Embryonic facial prominence (tissue), 1 donor: ENCODE results near the gene LBH.

ENCODE experiments used
- DNase-seq: peaks from one replicate; pipeline ENCODE4 v3.0.0-alpha.2; 2016; ENCODE audit errors: extremely low spot score

LBH gene

DNA sequence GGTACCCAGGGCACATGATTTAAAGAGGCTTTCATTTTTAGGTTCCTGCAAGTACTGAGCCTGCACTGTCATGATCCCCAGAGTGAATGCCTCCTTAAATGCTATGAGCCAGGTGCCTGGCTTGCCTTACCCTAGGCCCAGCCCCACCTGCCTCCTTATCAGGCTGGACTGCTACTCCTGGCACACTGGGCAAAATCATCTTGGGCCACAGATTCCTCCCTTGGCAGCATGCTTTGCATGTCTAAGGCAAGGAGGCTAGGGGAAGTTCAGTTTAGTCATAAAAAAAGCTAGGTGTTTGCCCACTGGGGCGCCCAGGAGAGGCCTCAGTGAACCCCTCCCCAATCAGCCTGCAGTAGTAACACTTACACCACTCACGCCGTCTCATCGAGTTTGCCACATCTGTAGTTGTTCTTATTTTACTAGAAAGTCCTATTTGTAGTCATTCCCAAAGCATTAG lies 45.1 kb downstream of the LBH start:
- DNase-seq, result no peak

DNA sequence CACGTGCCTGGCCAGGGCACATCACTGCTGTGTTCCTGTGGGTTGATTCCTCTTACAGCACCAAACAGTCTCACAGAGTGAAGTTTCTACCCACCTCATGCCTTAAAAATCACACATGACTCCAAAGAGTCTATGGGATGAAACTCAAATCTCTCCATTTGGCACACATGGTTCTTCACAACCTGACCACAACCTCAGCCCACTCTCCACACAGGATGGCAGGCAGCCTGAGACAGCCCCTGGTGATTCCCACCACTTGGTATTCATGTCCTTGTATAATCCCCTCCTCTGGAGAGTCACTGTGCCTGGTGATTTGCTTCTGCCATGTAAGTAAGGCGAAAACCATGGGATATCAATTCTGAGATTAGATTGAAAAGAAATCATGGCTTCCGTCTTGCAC lies 46.2 kb downstream of the LBH start:
- no peak for DNase-seq

GRCh38 chr2:30278419-30278818 lies 47.1 kb downstream of the LBH start:
- no peak for DNase-seq

DNA sequence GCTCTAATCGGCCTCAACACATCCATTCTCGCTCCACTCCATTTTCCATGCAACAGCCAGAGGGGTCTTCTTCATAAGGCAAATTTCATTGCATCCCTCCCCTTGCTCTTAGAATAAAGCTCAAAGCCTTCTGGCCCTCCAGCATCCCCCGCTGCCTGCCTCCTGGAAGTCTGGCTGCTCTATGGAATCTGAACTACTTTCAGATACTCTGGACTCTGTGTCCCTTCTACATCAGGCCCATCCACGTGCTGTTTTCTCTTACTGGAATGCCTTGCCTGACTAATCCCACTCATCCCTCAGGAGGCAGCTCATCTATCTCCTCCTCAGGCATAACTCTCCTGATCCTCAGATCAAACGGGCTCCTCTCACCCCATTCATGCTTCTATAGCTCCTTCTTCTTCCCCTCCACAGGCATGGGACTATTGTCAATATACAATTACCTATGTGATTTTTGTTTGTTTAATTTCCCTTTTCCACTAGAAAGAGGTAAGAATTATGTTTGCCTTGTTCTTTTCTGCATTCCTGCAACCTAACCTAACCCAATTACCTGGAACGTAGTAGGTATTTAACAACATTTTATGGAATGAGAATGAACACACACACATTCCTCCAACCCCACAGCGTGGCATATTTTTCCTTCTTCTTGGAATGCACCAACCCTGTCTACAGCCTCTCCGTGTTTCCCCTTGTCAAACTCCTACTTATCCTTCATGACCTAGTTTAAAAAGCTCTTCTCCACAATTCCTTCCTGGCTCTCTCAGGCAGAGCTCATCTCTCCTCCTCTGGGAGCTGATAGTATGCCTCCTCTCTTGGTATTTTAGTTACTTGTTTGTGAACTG lies 49.5 kb downstream of the LBH start:
- DNase-seq, result no peak

DNA sequence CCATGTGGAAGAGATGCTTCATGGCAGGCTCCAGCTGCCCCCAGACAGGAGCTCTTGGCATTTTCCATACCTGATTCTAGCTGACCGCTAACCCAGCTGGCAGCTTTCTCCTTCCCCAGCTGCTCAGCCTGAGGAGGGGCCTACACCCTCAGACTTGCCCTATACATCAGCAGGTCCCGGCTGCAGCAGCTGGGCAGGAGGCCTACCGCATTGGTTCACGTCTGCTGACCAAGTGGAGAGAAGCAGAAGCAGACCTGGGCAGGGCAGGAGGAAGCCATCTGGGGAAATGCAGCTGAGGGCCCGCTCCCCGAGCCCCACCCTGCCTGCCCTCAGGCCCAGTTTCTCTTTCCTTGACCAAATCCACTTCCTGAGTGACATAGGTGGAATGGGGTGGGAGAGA lies 50.7 kb downstream of the LBH start:
- DNase-seq, result no peak

- no peak for DNase-seq
Measured at GRCh38 chr2:30282721-30283120, 51.4 kb downstream of the LBH start.

- DNase-seq, result no peak
Measured at GRCh38 chr2:30283931-30284565, 52.7 kb downstream of the LBH start.

DNA sequence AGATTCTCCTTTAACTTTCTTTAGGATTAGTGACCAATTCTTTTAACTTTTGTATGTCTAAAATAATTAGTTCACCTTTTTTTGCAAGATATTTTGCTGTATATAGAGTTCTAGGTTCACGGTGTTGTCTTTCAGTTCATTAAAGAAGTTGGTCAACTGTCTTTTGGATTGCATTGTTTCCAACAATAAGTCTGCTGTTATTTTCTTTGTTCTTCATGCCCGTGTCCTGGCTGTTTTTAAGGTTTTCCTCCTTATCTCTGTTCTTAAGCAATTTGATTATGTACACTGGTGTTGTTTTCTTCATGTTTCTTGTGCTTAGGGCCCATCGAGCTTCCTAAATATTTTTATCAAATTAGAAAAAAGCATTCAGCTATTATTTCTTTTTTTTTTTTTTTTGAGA lies 54.4 kb downstream of the LBH start:
- no peak for DNase-seq

DNA sequence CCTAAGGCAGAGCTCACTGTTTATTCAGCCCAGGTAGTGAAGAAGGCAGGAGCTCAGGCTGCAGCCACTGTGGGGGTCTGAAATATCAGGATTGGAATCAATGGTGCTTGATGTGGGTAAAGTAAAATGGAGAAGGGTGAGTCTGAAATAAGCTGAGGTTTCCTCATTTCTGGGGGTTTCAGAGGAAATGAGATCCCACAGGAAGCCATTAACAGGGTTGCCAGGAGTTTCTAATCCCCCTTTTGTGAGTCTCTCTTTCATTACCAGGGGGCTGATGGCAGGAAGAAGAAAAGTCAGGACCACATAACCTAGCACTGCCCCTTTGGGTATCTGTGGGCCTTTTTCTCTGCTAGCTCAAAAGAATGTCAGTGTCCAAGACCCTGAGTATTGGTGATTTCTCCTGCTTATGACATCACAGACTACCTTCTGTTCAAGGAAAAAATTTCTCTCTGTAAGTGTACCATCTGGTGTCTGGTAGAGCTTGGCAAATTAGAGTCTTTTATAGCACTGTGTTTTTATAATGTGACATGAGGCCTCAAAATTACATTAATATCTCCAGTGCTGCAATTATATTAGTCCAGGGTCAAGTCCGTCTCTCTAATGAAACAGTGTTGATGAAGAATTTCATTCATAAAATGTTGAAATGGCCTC lies 56.0 kb downstream of the LBH start:
- DNase-seq, result no peak

GRCh38 chr2:30287857-30288513 lies 56.7 kb downstream of the LBH start:
- no peak for DNase-seq

GRCh38 chr2:30288561-30288960 lies 57.2 kb downstream of the LBH start:
- no peak for DNase-seq

DNA sequence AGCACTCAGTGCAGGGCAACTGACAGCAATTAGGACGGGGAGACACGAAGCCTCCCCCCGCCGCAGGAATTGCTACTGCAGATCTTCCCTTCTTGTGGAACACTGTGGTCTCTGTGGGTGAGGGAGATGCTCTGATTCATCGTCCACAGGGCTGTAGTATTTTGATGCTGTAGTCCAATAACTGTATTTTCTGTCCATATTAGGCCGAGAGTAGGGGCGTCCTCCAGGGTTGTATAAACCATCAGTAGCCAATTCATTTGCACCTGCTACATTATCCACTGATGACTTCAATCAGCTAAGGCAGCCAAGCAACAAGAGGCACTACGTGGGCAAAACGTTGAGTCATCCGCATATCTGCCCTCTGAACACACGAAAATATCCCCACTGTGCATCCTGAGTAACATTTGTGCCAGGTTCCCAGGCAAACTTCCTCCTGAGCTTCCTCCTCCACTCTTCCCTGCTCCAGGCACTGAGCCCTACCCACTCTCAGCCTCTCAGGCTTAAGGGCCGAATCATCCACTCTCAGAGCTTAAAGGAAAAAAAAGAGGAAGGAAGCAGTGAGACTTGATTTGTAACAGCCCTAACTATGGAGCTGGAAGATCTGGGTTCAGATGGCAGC lies 62.1 kb downstream of the LBH start:
- DNase-seq, result no peak

DNA sequence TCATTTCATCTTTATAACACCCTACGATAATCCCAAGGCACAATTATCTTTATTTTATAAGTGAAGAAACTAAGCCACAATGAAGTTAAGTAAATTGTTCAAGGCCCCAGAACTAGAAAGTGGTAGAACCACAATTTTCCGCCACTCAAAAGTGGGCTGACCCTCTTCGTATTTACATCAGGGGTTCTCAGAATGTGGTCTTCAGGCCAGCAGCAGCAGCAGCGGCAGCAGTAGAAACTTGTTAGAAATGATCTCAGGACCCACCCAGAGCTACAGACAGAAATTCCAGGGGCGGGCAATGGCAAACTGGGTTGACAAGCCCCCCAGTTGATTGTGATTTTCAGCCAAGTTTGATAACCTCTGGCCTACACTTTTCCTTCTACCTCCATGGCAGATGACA lies 62.8 kb downstream of the LBH start:
- DNase-seq, result no peak

GRCh38 chr2:30296496-30296895 lies 65.2 kb downstream of the LBH start:
- DNase-seq, result no peak

DNA sequence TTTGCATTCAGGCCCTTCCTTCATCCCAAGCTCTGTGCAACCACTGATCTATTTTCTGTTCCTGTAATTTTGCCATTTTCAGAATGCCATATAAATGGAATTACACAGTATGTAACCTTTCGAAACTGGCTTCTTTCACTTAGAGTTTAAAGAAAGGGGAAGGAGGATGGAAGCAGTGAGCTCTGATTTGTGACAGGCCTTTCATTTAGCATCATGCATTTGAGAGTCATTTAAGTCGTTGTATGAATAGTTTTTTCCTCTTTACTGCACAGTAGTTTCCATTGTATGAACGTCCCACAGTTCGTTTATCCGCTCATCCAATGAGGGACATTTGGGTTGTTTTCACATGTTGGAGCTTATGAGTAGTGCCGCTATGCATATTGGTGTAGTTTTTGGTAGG lies 67.0 kb downstream of the LBH start:
- DNase-seq, result no peak

DNA sequence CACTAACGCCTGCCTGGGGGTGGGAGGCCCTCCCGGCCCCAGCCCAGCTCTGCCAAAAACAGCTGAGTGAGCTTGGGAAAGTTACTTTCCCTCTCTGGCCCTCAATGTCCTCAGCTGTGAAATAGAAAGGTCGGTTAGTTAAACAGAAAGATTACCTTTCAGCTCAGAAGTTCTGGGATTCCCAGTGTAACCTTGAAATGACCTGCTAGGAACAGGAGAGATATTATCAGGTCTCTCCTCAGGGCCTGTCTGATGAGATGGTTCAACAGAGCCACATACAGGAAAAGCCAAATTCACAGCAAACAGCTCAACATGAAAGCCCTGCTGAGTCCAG lies 68.8 kb downstream of the LBH start:
- DNase-seq, result no peak

GRCh38 chr2:30300456-30301221 lies 69.3 kb downstream of the LBH start:
- DNase-seq, result no peak

GRCh38 chr2:30301551-30301950 lies 70.2 kb downstream of the LBH start:
- no peak for DNase-seq

GRCh38 chr2:30302566-30302965 lies 71.2 kb downstream of the LBH start:
- DNase-seq, result no peak

DNA sequence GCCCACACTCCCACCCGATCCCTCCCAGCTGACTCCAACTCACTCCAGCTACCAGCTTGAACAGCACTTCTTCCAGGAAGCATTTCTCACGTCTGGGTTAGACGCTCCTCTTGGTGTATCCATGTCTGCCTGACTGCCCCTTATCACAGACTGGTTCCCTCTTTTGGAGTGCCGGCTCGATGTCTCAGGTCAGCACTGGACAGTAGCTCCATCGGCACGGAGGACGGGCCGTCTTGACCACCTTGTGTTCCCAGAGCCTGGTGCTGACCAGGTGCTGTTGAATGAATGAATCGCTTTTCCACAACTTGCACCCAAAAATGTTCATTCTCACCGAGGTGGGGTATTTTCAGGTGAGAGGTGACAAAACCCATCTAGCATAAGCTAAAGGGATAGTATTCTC lies 71.8 kb downstream of the LBH start:
- DNase-seq, result no peak

GRCh38 chr2:30305235-30305634 lies 73.9 kb downstream of the LBH start:
- no peak for DNase-seq
